ENCODE data around the gene STK24. TPM values are rescaled to one million over a fixed set of nuclear protein-coding genes. Genes with fewer than 3 reads are reported as not detected.

Gene STK24
- total RNA-seq, 2 donors from 2014 or later, result 50.8 to 80.3 TPM

GRCh38 chr13:98613591-98613990 lies 36.7 kb upstream of the STK24 start:
- Histone ChIP-seq H3K27me3 (replicated peaks; ENCODE audit: insufficient read depth) (no peaks in the 10 kb centered on the region), H3K9me3 (no peaks in the 10 kb centered on the region), H3K4me3 (no peak overlapping the region), H3K4me1 (ENCODE audit: control insufficient read depth in 1 of 2, low read depth in 2 of 2) (no peaks in the 10 kb centered on the region), H3K36me3 (no peaks in the 10 kb centered on the region), H3K27ac (no peak overlapping the region)
- no peak for TF ChIP-seq CTCF (IDR thresholded peaks at IDR 0.05)
- no peak for DNase-seq (ENCODE audit: low spot score)
- ATAC-seq (ENCODE audit: insufficient number of reproducible peaks, low FRiP score, low read depth), result no peak

GRCh38 chr13:98609756-98610155 lies 32.8 kb upstream of the STK24 start:
- Histone ChIP-seq H3K27ac (no peak overlapping the region), H3K4me1 (ENCODE audit: control insufficient read depth in 1 of 2, low read depth in 2 of 2) (no peaks in the 10 kb centered on the region), H3K36me3 (no peaks in the 10 kb centered on the region), H3K9me3 (no peaks in the 10 kb centered on the region), H3K4me3 (no peak overlapping the region), H3K27me3 (replicated peaks; ENCODE audit: insufficient read depth) (no peaks in the 10 kb centered on the region)
- ATAC-seq (ENCODE audit: insufficient number of reproducible peaks, low FRiP score, low read depth) (no peak), DNase-seq (ENCODE audit: low spot score) (no peak)
- TF ChIP-seq CTCF (IDR thresholded peaks at IDR 0.05), result no peak

GRCh38 chr13:98606296-98606695 lies 29.4 kb upstream of the STK24 start:
- H3K27ac ChIP-seq, result no peak overlapping the region
- no peak overlapping the region for H3K4me3 ChIP-seq
- DNase-seq (ENCODE audit: low spot score) (no peak), ATAC-seq (ENCODE audit: insufficient number of reproducible peaks, low FRiP score, low read depth) (no peak)
- no peaks in the 10 kb centered on the region for H3K36me3 ChIP-seq
- no peaks in the 10 kb centered on the region for H3K9me3 ChIP-seq
- TF ChIP-seq CTCF (IDR thresholded peaks at IDR 0.05), result no peak
- H3K4me1 ChIP-seq (ENCODE audit: control insufficient read depth in 1 of 2, low read depth in 2 of 2), result no peaks in the 10 kb centered on the region
- no peaks in the 10 kb centered on the region for H3K27me3 ChIP-seq (replicated peaks; ENCODE audit: insufficient read depth)

GRCh38 chr13:98599502-98600328 lies 22.8 kb upstream of the STK24 start:
- DNase-seq (ENCODE audit: low spot score), result no peak
- Histone ChIP-seq H3K9me3 (no peaks in the 10 kb centered on the region), H3K4me1 (ENCODE audit: control insufficient read depth in 1 of 2, low read depth in 2 of 2) (no peaks in the 10 kb centered on the region), H3K4me3 (no peak overlapping the region), H3K36me3 (no peaks in the 10 kb centered on the region), H3K27ac (no peak overlapping the region), H3K27me3 (replicated peaks; ENCODE audit: insufficient read depth) (no peaks in the 10 kb centered on the region)
- ATAC-seq (ENCODE audit: insufficient number of reproducible peaks, low FRiP score, low read depth), result no peak
- no peak for TF ChIP-seq CTCF (IDR thresholded peaks at IDR 0.05)

GRCh38 chr13:98598043-98598442 lies 21.1 kb upstream of the STK24 start:
- DNase-seq (ENCODE audit: low spot score) (no peak), ATAC-seq (ENCODE audit: insufficient number of reproducible peaks, low FRiP score, low read depth) (no peak)
- TF ChIP-seq CTCF (IDR thresholded peaks at IDR 0.05), result no peak
- Histone ChIP-seq H3K9me3 (no peaks in the 10 kb centered on the region), H3K27ac (no peak overlapping the region), H3K27me3 (replicated peaks; ENCODE audit: insufficient read depth) (no peaks in the 10 kb centered on the region), H3K36me3 (no peaks in the 10 kb centered on the region), H3K4me3 (no peak overlapping the region), H3K4me1 (ENCODE audit: control insufficient read depth in 1 of 2, low read depth in 2 of 2) (no peaks in the 10 kb centered on the region)
